ENCODE results near the gene USP48. TPM values are rescaled to one million over a fixed set of nuclear protein-coding genes. Genes with fewer than 3 reads are reported as not detected.
A peak's percentile ranks its signal among the peaks of the same experiment; 100 is the strongest.

Gene USP48
- total RNA-seq, 3 donors from 2014 or later, result 39.1 to 70.6 (median 52.2) TPM

DNA sequence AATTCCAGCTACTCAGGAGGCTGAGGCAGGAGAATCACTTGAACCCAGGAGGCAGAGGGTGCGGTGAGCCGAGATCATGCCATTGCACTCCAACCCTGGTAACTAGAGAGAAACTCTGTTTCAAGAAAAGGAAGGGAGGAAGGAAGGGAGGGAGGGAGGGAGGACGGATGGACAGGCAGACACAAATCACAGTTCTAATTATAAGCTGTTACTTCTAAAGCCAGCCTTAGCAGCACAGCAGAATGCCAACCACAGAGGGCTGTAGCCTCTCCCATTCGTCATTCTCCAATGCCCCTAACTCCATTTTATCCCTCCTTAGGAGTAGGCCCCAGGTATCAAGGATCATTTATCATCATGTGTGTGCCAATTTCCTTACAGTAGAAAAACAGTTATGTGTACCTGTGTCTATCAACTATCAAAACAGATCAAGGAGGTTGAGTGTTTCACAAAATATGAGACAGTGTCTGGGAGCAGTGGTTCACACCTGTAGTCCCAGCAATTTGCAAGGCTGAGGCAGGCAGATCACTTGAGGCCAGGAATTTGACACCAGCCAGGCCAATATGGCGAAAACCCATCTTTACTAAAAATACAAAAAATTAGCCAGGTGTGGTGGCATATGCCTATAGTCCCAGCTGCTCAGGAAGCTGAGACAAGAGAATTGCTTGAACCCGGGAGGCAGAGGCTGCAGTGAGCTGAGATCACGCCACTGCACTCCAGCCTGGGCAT, 19.1 kb downstream of the USP48 start:
- TF ChIP-seq, protein P1, sequence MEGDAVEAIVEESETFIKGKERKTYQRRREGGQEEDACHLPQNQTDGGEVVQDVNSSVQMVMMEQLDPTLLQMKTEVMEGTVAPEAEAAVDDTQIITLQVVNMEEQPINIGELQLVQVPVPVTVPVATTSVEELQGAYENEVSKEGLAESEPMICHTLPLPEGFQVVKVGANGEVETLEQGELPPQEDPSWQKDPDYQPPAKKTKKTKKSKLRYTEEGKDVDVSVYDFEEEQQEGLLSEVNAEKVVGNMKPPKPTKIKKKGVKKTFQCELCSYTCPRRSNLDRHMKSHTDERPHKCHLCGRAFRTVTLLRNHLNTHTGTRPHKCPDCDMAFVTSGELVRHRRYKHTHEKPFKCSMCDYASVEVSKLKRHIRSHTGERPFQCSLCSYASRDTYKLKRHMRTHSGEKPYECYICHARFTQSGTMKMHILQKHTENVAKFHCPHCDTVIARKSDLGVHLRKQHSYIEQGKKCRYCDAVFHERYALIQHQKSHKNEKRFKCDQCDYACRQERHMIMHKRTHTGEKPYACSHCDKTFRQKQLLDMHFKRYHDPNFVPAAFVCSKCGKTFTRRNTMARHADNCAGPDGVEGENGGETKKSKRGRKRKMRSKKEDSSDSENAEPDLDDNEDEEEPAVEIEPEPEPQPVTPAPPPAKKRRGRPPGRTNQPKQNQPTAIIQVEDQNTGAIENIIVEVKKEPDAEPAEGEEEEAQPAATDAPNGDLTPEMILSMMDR (IDR thresholded peaks at IDR 0.05), result no peak
- peaks cover 26% of the 10 kb centered on the region for H3K4me1 ChIP-seq (ENCODE audit: low read depth)
- no peaks in the 10 kb centered on the region for H3K9me3 ChIP-seq
- no peaks in the 10 kb centered on the region for H3K36me3 ChIP-seq (ENCODE audit: low read depth)
- ATAC-seq, result no peak
- intact Hi-C loops (cut with DNase I, micrococcal nuclease), result no loop called here
- DNase-seq, result no peak
- no peak overlapping the region for H3K4me3 ChIP-seq

DNA sequence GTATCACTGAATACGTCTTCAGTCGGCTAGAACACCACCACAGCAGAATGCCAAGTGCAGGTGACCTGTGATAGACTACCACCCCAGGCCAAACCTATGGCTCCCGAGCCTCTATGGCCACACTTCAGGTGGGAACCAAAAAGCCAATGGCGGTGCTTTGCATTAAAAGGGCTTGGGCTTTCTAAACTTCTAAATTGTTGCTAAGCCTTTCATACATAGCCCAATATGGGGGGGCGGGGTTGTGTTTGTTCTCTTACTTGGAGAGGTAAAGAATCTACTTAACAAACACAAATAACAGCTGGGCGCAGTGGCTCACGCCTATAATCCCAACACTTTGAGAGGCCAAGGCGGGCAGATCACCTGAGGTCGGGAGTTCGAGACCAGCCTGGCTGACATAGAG, 19.7 kb downstream of the USP48 start:
- H3K4me3 ChIP-seq, result no peak overlapping the region
- ATAC-seq, result peak; percentile 19
- intact Hi-C loops (cut with DNase I, micrococcal nuclease), result no loop called here
- H3K4me1 ChIP-seq (ENCODE audit: low read depth), result peaks cover 26% of the 10 kb centered on the region
- no peak for DNase-seq
- TF ChIP-seq, protein P1 (IDR thresholded peaks at IDR 0.05), result no peak
- no peaks in the 10 kb centered on the region for H3K9me3 ChIP-seq
- H3K36me3 ChIP-seq (ENCODE audit: low read depth), result no peaks in the 10 kb centered on the region

DNA sequence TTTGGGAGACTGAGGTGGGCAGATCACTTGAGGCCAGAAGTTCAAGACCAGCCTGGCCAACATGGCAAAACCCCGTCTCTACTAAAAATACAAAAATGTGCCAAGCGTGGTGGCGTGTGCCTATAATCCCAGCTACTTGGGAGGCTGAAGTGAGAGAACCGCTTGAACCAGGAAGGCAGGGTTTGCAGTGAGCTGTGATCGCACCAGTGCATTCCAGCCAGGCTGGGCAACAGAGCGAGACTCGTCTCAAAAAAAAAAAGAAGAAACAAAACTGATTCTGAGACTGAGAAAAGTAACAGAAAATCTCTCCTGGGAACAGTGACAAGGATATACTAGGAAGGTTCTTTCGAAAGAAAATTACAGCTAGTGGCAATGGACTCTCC, 20.9 kb downstream of the USP48 start:
- TF ChIP-seq, protein P1 (IDR thresholded peaks at IDR 0.05), result no peak
- peaks cover 26% of the 10 kb centered on the region for H3K4me1 ChIP-seq (ENCODE audit: low read depth)
- H3K9me3 ChIP-seq, result no peaks in the 10 kb centered on the region
- DNase-seq (no peak), ATAC-seq (peak; percentile 38)
- intact Hi-C loops (cut with DNase I, micrococcal nuclease), result no loop called here
- H3K4me3 ChIP-seq, result no peak overlapping the region
- H3K36me3 ChIP-seq (ENCODE audit: low read depth), result no peaks in the 10 kb centered on the region

DNA sequence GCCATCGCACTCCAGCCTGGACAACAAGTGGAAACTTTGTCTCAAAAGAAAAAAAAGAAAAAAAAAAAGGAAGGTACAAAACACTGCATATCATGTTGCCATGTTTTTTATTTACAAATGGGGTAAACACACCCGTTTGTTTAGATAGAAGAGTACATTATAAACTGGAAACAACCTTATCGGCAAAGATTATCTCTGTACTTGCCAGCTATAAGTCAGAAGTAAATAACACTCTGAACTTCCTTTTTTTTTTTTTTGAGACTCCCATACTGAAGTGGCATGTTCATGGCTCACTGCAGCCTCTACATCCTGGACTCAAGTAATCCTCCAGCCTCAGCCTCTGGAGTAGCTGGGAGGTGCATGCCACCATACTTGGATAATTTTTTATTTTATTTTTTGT, 21.9 kb downstream of the USP48 start:
- Histone ChIP-seq H3K9me3 (no peaks in the 10 kb centered on the region), H3K36me3 (ENCODE audit: low read depth) (no peaks in the 10 kb centered on the region), H3K4me1 (ENCODE audit: low read depth) (peaks cover 23% of the 10 kb centered on the region), H3K4me3 (no peak overlapping the region)
- TF ChIP-seq, protein P1 (IDR thresholded peaks at IDR 0.05), result no peak
- no peak for DNase-seq
- peak; percentile 66 for ATAC-seq
- intact Hi-C loops (cut with DNase I, micrococcal nuclease), result no loop called here

DNA sequence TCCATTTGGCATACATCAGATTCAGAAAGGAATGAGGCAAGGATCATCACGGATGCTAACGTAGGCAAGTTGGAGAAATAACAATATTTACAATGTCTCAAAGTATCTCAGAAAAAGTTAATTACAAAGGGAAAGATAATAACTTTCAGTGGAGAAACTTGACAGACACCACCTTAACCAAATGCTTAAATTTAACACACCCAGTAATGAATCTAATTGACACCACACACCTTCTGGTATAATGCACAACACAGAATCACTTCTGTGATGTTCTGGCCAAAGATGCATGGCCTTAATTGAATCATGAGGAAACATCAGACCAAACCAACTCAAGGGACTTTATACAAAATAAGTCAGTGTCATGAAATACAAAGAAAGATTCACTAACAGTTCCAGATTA, 23.1 kb downstream of the USP48 start:
- Histone ChIP-seq H3K4me3 (no peak overlapping the region), H3K4me1 (ENCODE audit: low read depth) (peaks cover 18% of the 10 kb centered on the region), H3K36me3 (ENCODE audit: low read depth) (no peaks in the 10 kb centered on the region), H3K9me3 (no peaks in the 10 kb centered on the region)
- TF ChIP-seq, protein P1 (IDR thresholded peaks at IDR 0.05), result no peak
- intact Hi-C loops (cut with DNase I, micrococcal nuclease), result no loop called here
- ATAC-seq (no peak), DNase-seq (no peak)
